Muscle layer of duodenum (tissue), 2 donors: ENCODE data around the gene NUDT16L1.

ENCODE experiments used
- H3K27ac ChIP-seq: one replicate; pipeline ENCODE4 v1.7.0; 2013; ENCODE audit warnings: mild to moderate bottlenecking, low read length
- H3K27me3 ChIP-seq: one replicate; pipeline ENCODE4 v1.7.0; 2013; ENCODE audit warnings: low read depth, mild to moderate bottlenecking, control low read depth, low read length
- H3K36me3 ChIP-seq, 2 donors: one replicate each; pipeline ENCODE4 v1.7.0; 2013; ENCODE audit warnings: low read length in 2 of 2, control low read depth in 1 of 2, mild to moderate bottlenecking in 1 of 2; ENCODE audit not compliant: insufficient read depth in 2 of 2, control insufficient read depth in 1 of 2
- H3K4me1 ChIP-seq, 2 donors: one replicate each; pipeline ENCODE4 v1.7.0; 2013; ENCODE audit warnings: low read length in 2 of 2, mild to moderate bottlenecking in 2 of 2, control low read depth in 1 of 2, moderate library complexity in 1 of 2; ENCODE audit not compliant: insufficient read depth in 2 of 2, control insufficient read depth in 1 of 2
- H3K4me3 ChIP-seq, 2 donors: one replicate each; pipeline ENCODE4 v1.7.0; 2013; ENCODE audit warnings: low read length in 2 of 2, low read depth in 1 of 2, mild to moderate bottlenecking in 1 of 2
- H3K9me3 ChIP-seq, 2 donors: one replicate each; pipeline ENCODE4 v1.7.0; 2013; ENCODE audit warnings: low read length in 2 of 2, control low read depth in 1 of 2, mild to moderate bottlenecking in 1 of 2; ENCODE audit not compliant: control insufficient read depth in 1 of 2
- donor health status: healthy.

NUDT16L1 gene

DNA sequence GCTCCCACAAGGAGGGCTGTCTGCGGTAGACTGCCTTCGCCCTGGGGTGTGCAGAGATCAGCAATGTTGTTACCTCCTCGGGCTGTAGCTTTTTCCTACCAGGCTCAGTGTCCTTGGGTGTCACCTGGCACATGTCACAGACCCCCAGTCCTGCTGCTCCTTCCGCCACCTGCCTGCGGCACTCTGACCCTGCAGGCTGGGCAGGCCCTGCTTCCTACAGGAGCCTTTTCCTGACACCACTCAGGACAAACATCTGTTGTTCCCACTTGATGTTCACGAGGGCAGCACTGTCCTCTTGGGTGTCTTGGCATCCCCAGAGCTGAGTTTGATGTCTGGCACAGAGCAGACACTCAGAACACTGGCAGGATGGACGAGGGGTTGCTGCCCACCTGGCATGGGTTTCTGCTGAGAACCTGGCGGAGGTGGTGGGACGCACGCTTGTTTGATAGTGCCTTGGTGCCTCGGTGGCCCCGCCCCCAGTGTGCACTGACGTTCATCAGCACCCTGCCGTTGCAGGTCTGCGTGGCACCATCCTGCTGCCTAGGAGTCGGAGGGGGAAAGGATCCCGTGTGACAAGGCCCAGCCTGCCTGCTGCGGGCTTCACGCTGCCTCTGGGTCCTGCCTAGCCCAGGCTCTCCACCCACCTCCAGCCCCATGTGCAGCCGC, 26.7 kb upstream of the NUDT16L1 start:
- Histone ChIP-seq H3K4me3 (no peak overlapping the region), H3K9me3 (no peaks in the 10 kb centered on the region), H3K27me3 (no peaks in the 10 kb centered on the region), H3K27ac (no peak overlapping the region), H3K4me1 (peaks cover 5 to 17% of the 10 kb centered on the region in 2 donors), H3K36me3 (peaks cover 42 to 62% of the 10 kb centered on the region in 2 donors)

DNA sequence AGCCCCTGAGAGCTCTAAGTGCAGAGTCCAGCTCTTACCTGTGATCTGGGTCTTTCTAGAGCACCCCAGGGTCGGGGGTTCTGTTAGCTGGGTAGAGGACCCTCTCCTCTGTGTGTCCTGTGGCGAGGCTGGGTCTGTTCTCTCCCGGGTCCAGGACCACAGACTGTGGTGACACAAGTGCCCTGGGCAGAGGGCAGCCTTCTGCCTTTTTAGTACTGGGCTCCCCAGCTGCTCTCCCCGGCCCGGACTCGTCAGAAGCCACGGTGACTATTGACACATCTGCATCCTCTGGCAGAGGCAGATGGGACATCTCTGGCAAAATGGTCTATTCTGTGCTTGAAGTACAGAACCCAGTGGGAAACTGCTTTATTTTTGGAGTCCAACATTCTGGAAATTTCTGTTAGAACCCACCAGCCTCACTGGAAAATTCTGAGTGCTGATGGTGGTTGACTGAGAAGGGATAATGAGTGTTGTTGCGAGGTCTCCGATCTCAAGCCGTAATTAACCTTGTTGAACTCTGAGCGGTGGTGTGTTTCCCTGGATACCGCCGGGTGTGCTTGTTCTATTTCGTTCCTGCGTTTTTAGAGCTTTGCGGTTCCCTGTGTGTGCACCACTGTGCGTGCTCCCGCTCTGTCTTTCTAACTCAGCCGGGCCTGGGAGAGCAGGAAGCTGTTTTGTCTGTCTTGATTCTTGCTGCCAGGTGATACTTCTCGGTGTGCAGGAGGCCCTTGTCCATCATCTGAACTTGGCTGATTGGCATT, 26.0 kb upstream of the NUDT16L1 start:
- H3K4me3 ChIP-seq = no peak overlapping the region
- H3K27me3 ChIP-seq = no peaks in the 10 kb centered on the region
- no peak overlapping the region for H3K27ac ChIP-seq
- H3K36me3 ChIP-seq = peaks cover 43 to 63% of the 10 kb centered on the region in 2 donors
- H3K4me1 ChIP-seq = peaks cover 5 to 17% of the 10 kb centered on the region in 2 donors
- H3K9me3 ChIP-seq = no peaks in the 10 kb centered on the region

DNA sequence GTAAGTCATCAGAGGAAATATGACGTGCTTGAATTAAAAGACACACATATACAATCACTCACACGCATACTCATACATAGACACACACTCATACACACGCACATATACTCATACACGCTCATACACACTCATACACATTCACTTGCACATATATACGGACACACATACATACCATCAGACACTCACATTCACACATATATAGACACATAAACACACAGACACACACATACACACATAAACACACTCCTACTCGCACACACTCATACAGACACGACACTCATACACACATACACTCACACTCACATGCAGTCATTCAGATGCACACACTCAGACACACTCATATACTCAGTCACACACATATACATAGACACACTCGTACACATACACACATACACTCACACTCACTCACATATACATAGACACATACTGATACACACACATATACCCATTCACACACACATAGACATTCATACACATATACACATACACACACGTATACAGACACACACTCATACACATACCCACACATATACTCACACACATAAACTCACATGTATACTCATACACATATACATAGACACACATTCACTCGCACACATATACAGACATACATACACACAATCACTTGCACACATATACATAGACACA, 24.9 kb upstream of the NUDT16L1 start:
- Histone ChIP-seq H3K27me3 (no peaks in the 10 kb centered on the region), H3K4me1 (peaks cover 5 to 15% of the 10 kb centered on the region in 2 donors), H3K36me3 (peaks cover 44 to 68% of the 10 kb centered on the region in 2 donors), H3K4me3 (no peak overlapping the region), H3K27ac (no peak overlapping the region), H3K9me3 (no peaks in the 10 kb centered on the region)

DNA sequence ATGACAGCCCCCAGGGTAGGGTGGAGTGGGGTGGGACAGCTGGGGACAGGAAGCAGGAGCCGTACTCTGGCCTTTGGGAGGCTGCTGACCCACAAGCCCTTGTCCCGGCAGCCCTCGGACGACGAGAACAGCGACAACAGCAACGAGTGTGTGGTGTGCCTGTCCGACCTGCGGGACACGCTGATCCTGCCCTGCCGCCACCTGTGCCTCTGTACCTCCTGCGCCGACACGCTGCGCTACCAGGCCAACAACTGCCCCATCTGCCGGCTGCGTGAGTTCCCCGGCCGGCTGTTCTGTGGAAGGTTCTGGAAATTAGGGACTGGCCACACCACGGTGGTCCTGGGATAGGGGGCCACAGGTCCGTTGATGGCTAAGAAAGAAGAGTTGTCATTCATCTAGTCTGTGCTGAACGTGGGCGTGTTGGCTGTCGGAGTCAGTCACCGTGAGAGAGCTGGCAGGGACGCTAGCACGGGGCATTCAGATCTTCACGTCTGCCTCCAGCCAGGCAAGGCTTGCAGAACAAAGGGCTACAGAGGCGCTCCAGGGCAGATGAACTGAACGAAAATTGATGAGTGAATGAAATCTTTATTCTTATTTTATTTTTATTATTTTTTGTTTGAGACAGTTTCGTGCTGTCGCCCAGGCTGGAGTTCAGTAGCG, 19.8 kb upstream of the NUDT16L1 start:
- Histone ChIP-seq H3K9me3 (no peaks in the 10 kb centered on the region), H3K4me3 (no peak overlapping the region), H3K27ac (no peak overlapping the region), H3K27me3 (no peaks in the 10 kb centered on the region), H3K36me3 (peaks cover 26 to 67% of the 10 kb centered on the region in 2 donors), H3K4me1 (no peaks in the 10 kb centered on the region)

DNA sequence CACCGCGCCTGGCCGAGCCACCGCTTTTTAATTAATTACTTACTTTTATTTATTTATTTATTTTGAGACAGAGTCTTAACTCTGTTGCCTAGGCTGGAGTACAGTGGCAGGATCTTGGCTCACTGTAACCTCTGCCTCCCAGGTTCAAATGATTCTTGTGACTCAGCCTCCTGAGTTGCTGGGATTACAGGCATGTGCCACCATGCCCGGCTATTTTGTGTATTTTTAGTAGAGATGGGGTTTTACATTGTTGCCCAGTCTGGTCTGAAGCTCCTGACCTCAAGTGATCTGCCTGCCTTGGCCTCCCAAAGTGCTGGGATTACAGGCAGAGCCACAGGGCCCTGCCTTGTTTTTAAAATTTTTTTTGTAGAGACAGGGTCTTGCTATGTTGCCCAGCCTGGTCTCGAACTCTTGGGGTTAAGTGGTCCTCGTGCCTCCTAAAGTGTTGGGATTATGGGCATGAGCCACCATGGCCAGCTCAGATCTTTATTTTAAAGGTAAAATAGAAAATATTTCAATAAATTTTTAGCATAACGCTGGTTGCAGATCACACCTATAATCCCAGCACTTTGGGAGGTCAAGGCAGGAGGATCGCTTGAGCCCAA, 18.3 kb upstream of the NUDT16L1 start:
- Histone ChIP-seq H3K4me3 (no peak overlapping the region), H3K9me3 (no peaks in the 10 kb centered on the region), H3K36me3 (peaks cover 15 to 66% of the 10 kb centered on the region in 2 donors), H3K27ac (no peak overlapping the region), H3K27me3 (no peaks in the 10 kb centered on the region), H3K4me1 (peaks cover 0 to 5% of the 10 kb centered on the region in 2 donors)

DNA sequence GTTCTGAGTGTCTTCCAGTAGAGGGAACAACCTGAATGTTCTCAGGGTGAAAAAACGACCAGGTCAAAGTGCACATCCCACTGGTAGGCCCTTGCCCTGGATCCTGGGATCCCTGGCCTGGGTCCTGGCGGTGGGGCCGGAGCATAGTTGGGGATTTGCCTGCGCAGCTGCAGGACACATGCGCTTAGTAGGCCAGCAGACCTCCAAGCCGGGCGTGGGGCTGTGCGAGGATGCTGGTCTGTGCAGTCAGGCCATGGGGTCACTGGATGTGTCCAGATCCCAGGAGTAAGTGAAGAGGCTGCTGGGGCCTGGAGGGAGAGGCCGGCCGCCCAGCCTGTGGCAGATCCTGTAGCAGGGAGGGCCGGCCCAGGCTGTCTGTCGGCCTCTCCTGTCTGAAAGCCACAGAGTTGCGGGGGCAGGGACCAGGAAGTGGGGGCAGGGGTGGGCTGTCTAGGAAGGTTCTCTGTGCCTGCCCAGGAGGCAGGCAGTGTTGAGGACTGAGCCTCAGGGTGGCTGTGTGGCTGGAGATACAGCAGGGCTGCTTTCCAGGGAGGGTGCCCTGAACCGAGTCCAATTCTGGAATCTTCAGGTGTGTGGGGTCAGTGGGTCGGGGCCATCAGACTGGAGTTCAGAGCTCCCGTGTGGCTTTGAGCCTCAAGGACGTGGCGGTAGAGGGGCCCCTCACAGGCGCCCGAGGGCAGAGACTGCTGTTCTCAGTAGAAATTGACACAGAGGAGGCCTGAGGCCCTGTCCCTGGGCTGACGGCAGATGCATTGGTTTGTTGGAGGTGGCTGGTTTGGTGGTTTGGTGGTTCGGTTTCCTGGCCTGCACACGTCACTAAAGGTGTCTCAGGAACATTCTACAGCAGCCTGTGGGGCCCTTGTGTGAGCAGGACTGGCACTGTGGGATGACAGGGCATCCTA, 17.2 kb upstream of the NUDT16L1 start:
- H3K4me3 ChIP-seq = no peak overlapping the region
- H3K4me1 ChIP-seq = peaks cover 0 to 5% of the 10 kb centered on the region in 2 donors
- no peak overlapping the region for H3K27ac ChIP-seq
- peaks cover 10 to 67% of the 10 kb centered on the region in 2 donors for H3K36me3 ChIP-seq
- no peaks in the 10 kb centered on the region for H3K27me3 ChIP-seq
- no peaks in the 10 kb centered on the region for H3K9me3 ChIP-seq

DNA sequence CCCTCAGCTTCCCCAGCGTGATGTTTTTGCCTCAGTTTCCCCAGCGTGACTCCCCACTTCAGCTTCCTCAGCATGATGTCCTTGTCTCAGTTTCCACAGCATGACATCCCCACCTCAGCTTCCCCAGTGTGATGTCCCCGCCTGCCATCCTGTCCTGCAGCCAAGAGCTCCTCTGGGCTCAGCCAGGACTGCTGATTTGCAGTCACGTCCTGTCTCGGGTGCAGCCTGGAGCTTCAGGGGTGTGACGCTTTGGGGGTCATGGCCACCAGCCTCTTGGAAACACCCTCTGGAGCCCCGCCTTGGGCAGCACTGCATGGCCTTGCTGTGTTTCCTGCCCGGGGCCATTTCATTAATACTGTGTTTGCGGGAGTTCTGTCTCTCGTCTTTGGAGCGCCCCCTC, 16.5 kb upstream of the NUDT16L1 start:
- peaks cover 0 to 5% of the 10 kb centered on the region in 2 donors for H3K4me1 ChIP-seq
- H3K9me3 ChIP-seq = no peaks in the 10 kb centered on the region
- peaks cover 5 to 66% of the 10 kb centered on the region in 2 donors for H3K36me3 ChIP-seq
- H3K4me3 ChIP-seq = no peak overlapping the region
- no peak overlapping the region for H3K27ac ChIP-seq
- no peaks in the 10 kb centered on the region for H3K27me3 ChIP-seq

DNA sequence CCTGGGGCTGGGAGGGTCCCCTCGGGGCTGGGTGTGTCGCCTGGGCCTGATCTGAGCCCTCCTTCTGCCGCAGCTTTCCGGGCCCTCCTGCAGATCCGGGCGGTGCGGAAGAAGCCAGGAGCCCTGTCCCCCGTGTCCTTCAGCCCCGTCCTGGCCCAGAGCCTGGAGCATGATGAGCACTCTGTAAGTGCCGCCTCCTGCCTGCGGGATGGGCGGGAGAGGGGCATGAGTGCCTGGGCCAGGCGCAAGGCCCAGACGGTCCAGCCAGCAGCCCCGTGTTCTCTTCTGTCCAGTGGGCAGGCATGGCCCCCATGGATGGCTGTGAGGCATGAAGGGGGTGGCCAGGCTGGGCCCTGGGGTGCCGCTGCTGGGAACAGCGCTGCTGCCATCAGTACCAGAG, 16.0 kb upstream of the NUDT16L1 start:
- Histone ChIP-seq H3K4me1 (peaks cover 0 to 5% of the 10 kb centered on the region in 2 donors), H3K9me3 (no peaks in the 10 kb centered on the region), H3K36me3 (peaks cover 5 to 71% of the 10 kb centered on the region in 2 donors), H3K27ac (no peak overlapping the region), H3K27me3 (no peaks in the 10 kb centered on the region), H3K4me3 (no peak overlapping the region)

DNA sequence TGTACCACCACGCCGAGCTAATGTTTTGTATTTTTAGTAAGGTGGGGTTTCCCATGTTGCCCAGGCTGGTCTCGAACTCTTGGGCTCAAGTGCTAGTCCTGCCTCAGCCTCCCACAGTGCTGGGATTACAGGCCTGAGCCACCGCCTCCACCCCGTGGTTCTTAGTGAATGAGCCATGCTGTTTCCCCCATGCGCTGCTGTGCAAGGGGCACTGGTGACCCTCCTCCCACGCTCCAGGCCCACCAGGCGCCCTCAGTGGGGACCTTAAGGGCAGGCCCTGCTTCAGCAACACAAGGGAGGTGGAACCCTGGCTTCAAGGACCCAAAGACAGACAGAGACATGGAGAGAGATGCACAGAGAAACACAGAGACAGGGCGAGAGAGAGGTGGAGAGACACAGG, 15.4 kb upstream of the NUDT16L1 start:
- Histone ChIP-seq H3K36me3 (peaks cover 5 to 77% of the 10 kb centered on the region in 2 donors), H3K4me3 (no peak overlapping the region), H3K4me1 (peaks cover 0 to 5% of the 10 kb centered on the region in 2 donors), H3K9me3 (no peaks in the 10 kb centered on the region), H3K27me3 (no peaks in the 10 kb centered on the region), H3K27ac (no peak overlapping the region)

DNA sequence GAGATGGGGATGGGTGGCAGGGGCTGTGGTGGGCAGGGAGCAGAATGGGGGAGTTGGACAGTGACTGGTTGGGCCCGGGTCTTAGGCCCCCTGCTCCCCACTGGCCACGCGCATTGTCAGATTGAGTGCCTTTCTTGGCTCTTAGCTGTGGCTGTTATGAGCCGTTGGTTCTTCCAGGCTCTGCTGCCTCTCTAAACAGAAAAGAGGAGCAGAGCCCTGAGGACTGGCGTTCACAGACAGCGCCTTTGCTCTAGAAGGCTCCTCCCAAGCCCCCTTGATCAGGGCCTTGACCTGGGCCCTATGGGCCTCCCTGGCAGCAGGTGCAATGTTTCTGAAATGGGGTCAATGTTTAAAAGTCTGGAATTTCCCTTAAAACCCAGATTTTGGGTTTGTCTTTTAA, 14.8 kb upstream of the NUDT16L1 start:
- Histone ChIP-seq H3K4me1 (peaks cover 0 to 5% of the 10 kb centered on the region in 2 donors), H3K27ac (peak overlapping the region; percentile 51), H3K9me3 (no peaks in the 10 kb centered on the region)

More for the DNA sequence above, 14.8 kb upstream of the NUDT16L1 start:
- no peak overlapping the region for H3K4me3 ChIP-seq
- H3K27me3 ChIP-seq = no peaks in the 10 kb centered on the region
- H3K36me3 ChIP-seq = peaks cover 2 to 75% of the 10 kb centered on the region in 2 donors
